Stimulated activated naive CD8-positive, alpha-beta T cell treated with anti-CD3 and anti-CD28 coated beads, Interleukin-15, amount 100 ng/mL, for 72 hours (primary cell): ENCODE measurements around the gene CEP72.
"Not testable (repeated sequence)": the region's sequence is repeated elsewhere in the genome, so short reads cannot be mapped to it uniquely, and the experiment has no call there.

Experiments used
- ATAC-seq: fragments of 150-1000 bp; cut with Tn5 transposase; 2 replicates; pipeline ENCODE4 v1.10.0; 2021; ENCODE audit warnings: mild to moderate bottlenecking, moderate library complexity
- DNase-seq, 2 donors: peaks; one replicate each; pipeline ENCODE4 v3.0.0; 2021 to 2022
- H3K27ac Mint-ChIP-seq, 2 donors: one replicate each; pipeline ENCODE4 v1.8.0; 2022; ENCODE audit warnings: mild to moderate bottlenecking in 2 of 2, mixed read lengths in 2 of 2, moderate library complexity in 2 of 2
- H3K27me3 Mint-ChIP-seq: one replicate; pipeline ENCODE4 v1.8.0; 2022; ENCODE audit warnings: mixed read lengths
- H3K4me1 Mint-ChIP-seq: one replicate; pipeline ENCODE4 v1.8.0; 2022; ENCODE audit warnings: mild to moderate bottlenecking, mixed read lengths
- H3K4me3 Mint-ChIP-seq, 2 donors: one replicate each; pipeline ENCODE4 v1.8.0; 2022; ENCODE audit warnings: mild to moderate bottlenecking in 2 of 2, mixed read lengths in 2 of 2, moderate library complexity in 1 of 2
- H3K9me3 Mint-ChIP-seq, 2 donors: one replicate each; pipeline ENCODE4 v1.8.0; 2022; ENCODE audit warnings: mixed read lengths in 2 of 2

Gene CEP72

GRCh38 chr5:691049-691448 lies 78.9 kb downstream of the CEP72 start:
- not testable (repeated sequence) for H3K4me3 Mint-ChIP-seq, H3K27me3 Mint-ChIP-seq, DNase-seq, H3K9me3 Mint-ChIP-seq, H3K4me1 Mint-ChIP-seq, H3K27ac Mint-ChIP-seq, ATAC-seq

- peaks cover 5% of the 10 kb centered on the region for H3K27me3 Mint-ChIP-seq
- H3K9me3 Mint-ChIP-seq = no peaks in the 10 kb centered on the region
- H3K27ac Mint-ChIP-seq = no peak overlapping the region
- DNase-seq = no peak
- peaks cover 5% of the 10 kb centered on the region for H3K4me1 Mint-ChIP-seq
- peak overlapping the region; percentile 53 to 60 for H3K4me3 Mint-ChIP-seq
- no peak for ATAC-seq
Observed at GRCh38 chr5:691817-692528, 79.8 kb downstream of the CEP72 start.

- H3K4me1 Mint-ChIP-seq, H3K9me3 Mint-ChIP-seq, H3K27ac Mint-ChIP-seq, DNase-seq: not testable (repeated sequence)
- peak; percentile 4 for ATAC-seq
- Mint-ChIP-seq H3K27me3 (peaks cover 11% of the 10 kb centered on the region), H3K4me3 (peak overlapping the region; percentile 53 to 60)
Observed at GRCh38 chr5:692529-693041, 80.4 kb downstream of the CEP72 start.

- ATAC-seq = peak; percentile 84
- Mint-ChIP-seq H3K27me3 (peaks cover 20% of the 10 kb centered on the region), H3K4me3 (peak within 1 kb of the TSS; percentile 53 to 60)
- peak; percentile 60 to 74 for DNase-seq
- H3K4me1 Mint-ChIP-seq, H3K27ac Mint-ChIP-seq, H3K9me3 Mint-ChIP-seq: not testable (repeated sequence)
Observed at GRCh38 chr5:693271-694041, 81.3 kb downstream of the CEP72 start, which contains the start of gene TPPP. TPPP (minus strand) TSS chr5:693352; CDS start chr5:678060, 15,292 bp downstream.

GRCh38 chr5:694042-694431 lies 81.9 kb downstream of the CEP72 start:
- not testable (repeated sequence) for ATAC-seq, H3K9me3 Mint-ChIP-seq, H3K27ac Mint-ChIP-seq, H3K4me3 Mint-ChIP-seq, H3K4me1 Mint-ChIP-seq, DNase-seq
- peaks cover 26% of the 10 kb centered on the region for H3K27me3 Mint-ChIP-seq

GRCh38 chr5:695475-695874 lies 83.3 kb downstream of the CEP72 start:
- H3K27ac Mint-ChIP-seq, DNase-seq, H3K4me1 Mint-ChIP-seq, H3K4me3 Mint-ChIP-seq, ATAC-seq, H3K9me3 Mint-ChIP-seq: not testable (repeated sequence)
- H3K27me3 Mint-ChIP-seq = peaks cover 28% of the 10 kb centered on the region

GRCh38 chr5:696191-696590 lies 84.1 kb downstream of the CEP72 start:
- H3K4me3 Mint-ChIP-seq, H3K9me3 Mint-ChIP-seq, H3K27ac Mint-ChIP-seq, DNase-seq, ATAC-seq: not testable (repeated sequence)
- Mint-ChIP-seq H3K27me3 (peaks cover 28% of the 10 kb centered on the region), H3K4me1 (peaks cover 10% of the 10 kb centered on the region)

- Mint-ChIP-seq H3K4me1 (peaks cover 10% of the 10 kb centered on the region), H3K27me3 (peaks cover 28% of the 10 kb centered on the region)
- not testable (repeated sequence) for ATAC-seq, H3K27ac Mint-ChIP-seq, DNase-seq, H3K9me3 Mint-ChIP-seq, H3K4me3 Mint-ChIP-seq
Observed at GRCh38 chr5:696753-697702, 84.9 kb downstream of the CEP72 start.
